ENCODE results near the gene TMEM42. TPM values are rescaled to one million over a fixed set of nuclear protein-coding genes. Genes with fewer than 3 reads are reported as not detected.

The TMEM42 gene
- total and polyA plus RNA-seq, 2 donors from 2014 or later, result 17.7 to 33.6 TPM

- intact Hi-C loops (cut with DNase I), result no loop called here
- Histone ChIP-seq H3K4me1 (ENCODE audit: control insufficient read depth in 2 of 3, insufficient read depth in 2 of 3, low read depth in 1 of 3, low read length in 3 of 3) (no peaks in the 10 kb centered on the region), H3K27ac (ENCODE audit: low read depth in 2 of 2, low read length in 2 of 2) (no peak overlapping the region), H3K27me3 (ENCODE audit: control insufficient read depth, insufficient read depth, low read length) (no peaks in the 10 kb centered on the region), H3K4me3 (ENCODE audit: low read length in 3 of 3) (no peak overlapping the region), H3K36me3 (ENCODE audit: control insufficient read depth in 2 of 3, insufficient read depth in 3 of 3, low read length in 3 of 3) (no peaks in the 10 kb centered on the region), H3K9me3 (ENCODE audit: control insufficient read depth in 2 of 3, insufficient read depth in 1 of 3, low read length in 3 of 3) (no peaks in the 10 kb centered on the region), H3K9ac (ENCODE audit: low read length in 3 of 3) (no peak overlapping the region)
- peak; percentile 4 for TF ChIP-seq CTCF (IDR thresholded peaks at IDR 0.05; ENCODE audit: borderline replicate concordance, extremely low read depth, insufficient read depth)
- FAIRE-seq (no peak), DNase-seq (peak in 1 of 5 donors; percentile 20)
Observed at GRCh38 chr3:44914936-44915335, 53.2 kb downstream of the TMEM42 start.

Other genes with a start within 250 kb of the TMEM42 start
- 19.3 TPM for gene ZNF197, start 236.9 kb upstream of the TMEM42 start, total RNA-seq
- gene ZNF197, start 236.9 kb upstream of the TMEM42 start, polyA plus RNA-seq (ENCODE audit: insufficient read depth, low read depth, low replicate concordance), result 6.1 TPM
- 11.6 TPM for gene ZNF35, start 213.2 kb upstream of the TMEM42 start, total RNA-seq
- 2.6 TPM for gene ZNF35, start 213.2 kb upstream of the TMEM42 start, polyA plus RNA-seq (ENCODE audit: insufficient read depth, low read depth, low replicate concordance)
- gene ZNF502, start 149.3 kb upstream of the TMEM42 start, total RNA-seq, result 6.0 TPM
- gene ZNF502, start 149.3 kb upstream of the TMEM42 start, polyA plus RNA-seq (ENCODE audit: insufficient read depth, low read depth, low replicate concordance), result 2.3 TPM
- gene ZNF501, start 132.3 kb upstream of the TMEM42 start, total RNA-seq, result 4.2 TPM
- gene ZNF501, start 132.3 kb upstream of the TMEM42 start, polyA plus RNA-seq (ENCODE audit: insufficient read depth, low read depth, low replicate concordance), result 1.5 TPM
- gene KIAA1143, start 100.3 kb upstream of the TMEM42 start, total RNA-seq, result 27.6 TPM
- 8.3 TPM for gene KIAA1143, start 100.3 kb upstream of the TMEM42 start, polyA plus RNA-seq (ENCODE audit: insufficient read depth, low read depth, low replicate concordance)
- gene KIF15, start 100.1 kb upstream of the TMEM42 start, total RNA-seq, result 0.72 TPM
- gene KIF15, start 100.1 kb upstream of the TMEM42 start, polyA plus RNA-seq (ENCODE audit: insufficient read depth, low read depth, low replicate concordance), result 0.32 TPM
- gene TGM4, start 12.7 kb downstream of the TMEM42 start, total RNA-seq, result not detected
- not detected for gene TGM4, start 12.7 kb downstream of the TMEM42 start, polyA plus RNA-seq (ENCODE audit: insufficient read depth, low read depth, low replicate concordance)
- gene ZDHHC3, start 114.3 kb downstream of the TMEM42 start, total RNA-seq, result 71.5 TPM
- gene ZDHHC3, start 114.3 kb downstream of the TMEM42 start, polyA plus RNA-seq (ENCODE audit: insufficient read depth, low read depth, low replicate concordance), result 60.2 TPM
- gene EXOSC7, start 114.3 kb downstream of the TMEM42 start, total RNA-seq, result 43.8 TPM
- gene EXOSC7, start 114.3 kb downstream of the TMEM42 start, polyA plus RNA-seq (ENCODE audit: insufficient read depth, low read depth, low replicate concordance), result 71.8 TPM
- 45.3 TPM for gene CLEC3B, start 164.4 kb downstream of the TMEM42 start, total RNA-seq
- 284 TPM for gene CLEC3B, start 164.4 kb downstream of the TMEM42 start, polyA plus RNA-seq (ENCODE audit: insufficient read depth, low read depth, low replicate concordance)

All from kidney (tissue), 14 donors.